SHP77 treated with DMSO at 0.1 percent for 48 hours (cell line): Measurements from ENCODE around the gene TARP.
"Not testable (repeated sequence)": the region's sequence is repeated elsewhere in the genome, so short reads cannot be mapped to it uniquely, and the experiment has no call there.

Source experiments
- DNase-seq: peaks from one replicate; lab custom pipeline; 2025; lab: John Stamatoyannopoulos, UW

The TARP gene

GRCh38 chr7:38299275-38299931 is 26.0 kb upstream of the TARP start:
- DNase-seq: no peak

GRCh38 chr7:38296059-38296857 is 22.8 kb upstream of the TARP start:
- DNase-seq: no peak

- DNase-seq: no peak
Observed at GRCh38 chr7:38294926-38295325, 21.5 kb upstream of the TARP start.

GRCh38 chr7:38292442-38292841 is 19.0 kb upstream of the TARP start:
- no peak for DNase-seq

- no peak for DNase-seq
Observed at GRCh38 chr7:38291650-38292049, 18.2 kb upstream of the TARP start.

GRCh38 chr7:38291117-38291647 is 17.7 kb upstream of the TARP start:
- DNase-seq: no peak

- no peak for DNase-seq
Observed at GRCh38 chr7:38284553-38284952, 11.1 kb upstream of the TARP start.

- no peak for DNase-seq
Observed at GRCh38 chr7:38283809-38284208, 10.4 kb upstream of the TARP start.

GRCh38 chr7:38283107-38283506 is 9.7 kb upstream of the TARP start:
- no peak for DNase-seq

GRCh38 chr7:38282081-38282480 is 8.6 kb upstream of the TARP start:
- no peak for DNase-seq

- no peak for DNase-seq
Observed at GRCh38 chr7:38281266-38281665, 7.8 kb upstream of the TARP start.

GRCh38 chr7:38280707-38281106 is 7.3 kb upstream of the TARP start:
- no peak for DNase-seq

GRCh38 chr7:38280000-38280399 is 6.6 kb upstream of the TARP start:
- DNase-seq: no peak

GRCh38 chr7:38276096-38276877 is 2.9 kb upstream of the TARP start:
- no peak for DNase-seq

GRCh38 chr7:38274927-38275620 is 1.6 kb upstream of the TARP start:
- DNase-seq: no peak

GRCh38 chr7:38274486-38274885 is 1.1 kb upstream of the TARP start:
- no peak for DNase-seq

GRCh38 chr7:38270405-38270804 is 3.0 kb downstream of the TARP start:
- DNase-seq: not testable (repeated sequence)

GRCh38 chr7:38269704-38270346 is 3.6 kb downstream of the TARP start:
- not testable (repeated sequence) for DNase-seq

GRCh38 chr7:38265958-38266357 is 7.5 kb downstream of the TARP start:
- DNase-seq: not testable (repeated sequence)

- not testable (repeated sequence) for DNase-seq
Observed at GRCh38 chr7:38264602-38265001, 8.8 kb downstream of the TARP start.

GRCh38 chr7:38263274-38263673 is 10.2 kb downstream of the TARP start:
- DNase-seq: not testable (repeated sequence)
